Measurements from ENCODE around the gene ZNF354B.
"Not testable (repeated sequence)": the region's sequence is repeated elsewhere in the genome, so short reads cannot be mapped to it uniquely, and the experiment has no call there.

The ZNF354B gene

DNA sequence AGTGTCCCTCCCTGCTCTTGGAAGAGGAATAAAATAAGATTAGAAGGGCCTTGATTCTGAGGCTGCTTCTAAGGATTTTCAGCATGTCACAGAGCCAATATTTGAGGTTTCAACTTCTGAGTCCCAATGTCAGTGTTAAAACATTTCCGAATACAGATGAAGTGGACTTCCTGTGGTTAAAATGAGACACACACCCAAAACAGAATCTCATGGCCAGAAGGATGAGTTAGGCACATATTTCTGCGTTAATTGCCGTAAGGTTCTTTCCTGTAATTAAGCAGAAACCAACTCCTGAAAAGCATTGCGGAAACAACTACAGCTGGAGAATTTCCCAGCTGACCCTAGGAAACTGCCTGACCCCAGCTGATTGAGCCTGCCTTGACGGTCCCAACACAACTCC, 10.4 kb upstream of the ZNF354B start:
- ATAC-seq (replicated peaks) = no peak
- no peak for DNase-seq
- no peak overlapping the region for H3K4me3 Mint-ChIP-seq
- no peaks in the 10 kb centered on the region for H3K4me1 Mint-ChIP-seq (ENCODE audit: low read depth in 2 of 2)
- H3K27ac Mint-ChIP-seq = no peak overlapping the region
- H3K9me3 Mint-ChIP-seq = no peaks in the 10 kb centered on the region
- no peaks in the 10 kb centered on the region for H3K36me3 Mint-ChIP-seq (ENCODE audit: insufficient read depth)
- H3K27me3 Mint-ChIP-seq = peaks cover 25 to 35% of the 10 kb centered on the region in 2 donors

DNA sequence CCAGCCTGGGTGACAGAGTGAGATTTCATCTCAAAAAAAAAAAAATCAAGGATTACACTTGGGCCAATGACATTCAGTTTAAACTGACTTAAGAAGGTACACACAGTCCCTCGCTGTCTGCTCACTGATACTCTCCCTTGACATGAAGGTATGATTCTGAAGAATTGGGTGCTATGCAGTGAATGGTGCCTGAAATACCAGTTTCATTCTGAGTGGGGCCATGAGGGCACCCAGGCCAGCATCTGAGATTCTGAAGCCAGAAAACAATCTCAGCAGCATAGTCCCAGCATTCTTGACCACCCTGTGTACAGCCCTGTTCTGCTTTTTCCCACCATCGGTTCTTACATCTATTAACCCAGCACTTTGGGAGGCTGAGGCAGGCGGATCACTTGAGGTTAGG, 7.8 kb upstream of the ZNF354B start:
- DNase-seq = no peak
- Mint-ChIP-seq H3K27me3 (peaks cover 33 to 44% of the 10 kb centered on the region in 2 donors), H3K4me3 (no peak overlapping the region), H3K36me3 (ENCODE audit: insufficient read depth) (no peaks in the 10 kb centered on the region), H3K27ac (no peak overlapping the region), H3K4me1 (ENCODE audit: low read depth in 2 of 2) (no peaks in the 10 kb centered on the region), H3K9me3 (no peaks in the 10 kb centered on the region)
- no peak for ATAC-seq (replicated peaks)

DNA sequence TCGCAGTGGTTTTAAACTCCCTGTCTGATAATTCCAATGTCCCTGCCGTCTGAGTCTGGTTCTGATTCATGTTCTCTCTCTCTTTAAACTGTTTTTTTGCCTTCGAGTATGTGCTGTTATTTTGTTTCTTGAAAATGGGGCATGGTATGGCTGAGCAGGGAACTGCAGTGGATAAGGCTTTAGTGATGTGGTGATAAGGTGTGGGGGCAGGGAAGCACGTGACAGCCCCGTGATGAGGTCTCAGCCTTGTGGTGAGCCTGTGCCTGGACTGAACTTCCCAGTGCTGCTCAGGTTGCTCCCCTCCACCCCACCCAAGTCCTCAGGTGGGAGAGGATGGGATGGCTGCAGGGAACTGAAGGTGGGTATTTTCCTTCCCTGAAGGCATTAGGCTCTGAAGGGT, 5.5 kb upstream of the ZNF354B start:
- Mint-ChIP-seq H3K4me3 (no peak overlapping the region), H3K9me3 (no peaks in the 10 kb centered on the region), H3K4me1 (ENCODE audit: low read depth in 2 of 2) (peaks cover 0 to 2% of the 10 kb centered on the region in 2 donors), H3K36me3 (ENCODE audit: insufficient read depth) (no peaks in the 10 kb centered on the region), H3K27me3 (peaks cover 28 to 33% of the 10 kb centered on the region in 2 donors), H3K27ac (no peak overlapping the region)
- ATAC-seq (replicated peaks) = no peak
- DNase-seq = no peak

DNA sequence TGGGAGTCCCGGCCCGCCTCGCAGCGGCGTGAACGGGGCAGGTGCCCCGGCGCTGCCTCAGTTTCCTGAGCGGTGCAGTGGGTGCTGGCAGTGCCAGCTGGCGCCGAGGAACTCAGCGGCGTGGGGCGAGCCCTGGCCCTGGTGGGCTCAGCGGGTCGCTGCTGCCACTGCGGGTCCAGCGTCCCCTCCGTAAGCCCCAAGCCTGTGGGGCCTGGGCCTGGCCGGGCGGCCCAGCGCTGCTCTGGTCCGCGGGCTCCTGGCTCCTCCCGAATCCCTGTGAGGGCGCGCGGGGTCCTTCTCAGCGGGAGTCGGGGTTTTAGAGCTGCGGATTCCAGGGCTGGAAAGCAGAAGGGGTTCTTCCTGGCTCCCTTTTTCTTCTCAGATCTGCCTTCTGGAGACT, 862 bp downstream of the ZNF354B start:
- peak overlapping the region; percentile 84 to 93 for H3K4me3 Mint-ChIP-seq
- not testable (repeated sequence) for H3K27me3 Mint-ChIP-seq; DNase-seq; H3K9me3 Mint-ChIP-seq; H3K27ac Mint-ChIP-seq; ATAC-seq (replicated peaks); H3K36me3 Mint-ChIP-seq (ENCODE audit: insufficient read depth)
- H3K4me1 Mint-ChIP-seq (ENCODE audit: low read depth in 2 of 2) = peaks cover 15 to 30% of the 10 kb centered on the region in 2 donors

DNA sequence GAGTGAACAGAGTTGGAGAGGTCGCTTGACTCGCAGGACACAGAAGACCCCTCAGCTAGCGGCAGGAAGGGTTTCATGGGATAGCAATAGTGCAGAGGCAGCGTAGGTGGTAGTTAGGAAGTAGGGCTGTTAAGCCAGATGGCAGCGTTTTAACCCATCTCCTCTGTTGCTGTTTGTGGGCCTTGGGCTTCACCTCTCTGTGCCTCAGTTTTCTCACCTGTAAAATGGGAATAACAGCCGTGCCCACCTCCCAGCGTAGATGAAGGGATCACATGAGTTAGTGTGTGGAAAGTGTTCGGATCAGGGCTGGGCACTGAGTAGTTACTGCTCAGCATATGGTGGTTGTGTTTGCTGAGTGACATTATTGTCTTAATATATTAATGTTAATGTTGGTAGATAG, 1.9 kb downstream of the ZNF354B start:
- no peaks in the 10 kb centered on the region for H3K27me3 Mint-ChIP-seq
- H3K9me3 Mint-ChIP-seq = no peaks in the 10 kb centered on the region
- H3K36me3 Mint-ChIP-seq (ENCODE audit: insufficient read depth) = peaks cover 16% of the 10 kb centered on the region
- H3K4me1 Mint-ChIP-seq (ENCODE audit: low read depth in 2 of 2) = peaks cover 15 to 32% of the 10 kb centered on the region in 2 donors
- H3K4me3 Mint-ChIP-seq = peak overlapping the region; percentile 50 to 56
- peak overlapping the region; percentile 24 to 26 for H3K27ac Mint-ChIP-seq
- DNase-seq (no peak), ATAC-seq (replicated peaks) (no peak)

DNA sequence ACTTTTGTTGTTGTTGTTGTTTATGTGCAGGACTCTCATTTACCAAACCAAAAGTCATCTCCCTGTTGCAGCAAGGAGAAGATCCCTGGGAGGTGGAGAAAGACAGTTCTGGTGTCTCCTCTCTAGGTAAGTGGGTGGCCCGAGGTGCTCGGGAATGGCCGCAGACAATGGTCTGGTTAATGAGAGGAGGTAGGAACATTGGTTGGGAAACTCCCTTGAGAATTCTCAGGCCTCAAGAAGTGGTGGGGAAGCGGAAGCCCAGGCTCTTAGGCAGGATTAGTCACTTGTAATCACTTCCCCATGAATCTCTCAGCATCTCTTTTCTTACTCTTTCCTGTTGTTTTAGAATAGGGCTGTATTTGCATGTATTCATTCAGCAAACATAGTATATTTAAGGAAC, 7.2 kb downstream of the ZNF354B start:
- H3K9me3 Mint-ChIP-seq = peaks cover 4 to 7% of the 10 kb centered on the region in 2 donors
- no peak for ATAC-seq (replicated peaks)
- DNase-seq = no peak
- H3K27ac Mint-ChIP-seq = no peak overlapping the region
- peaks cover 13 to 30% of the 10 kb centered on the region in 2 donors for H3K4me1 Mint-ChIP-seq (ENCODE audit: low read depth in 2 of 2)
- peaks cover 33% of the 10 kb centered on the region for H3K36me3 Mint-ChIP-seq (ENCODE audit: insufficient read depth)
- no peak overlapping the region for H3K4me3 Mint-ChIP-seq
- H3K27me3 Mint-ChIP-seq = no peaks in the 10 kb centered on the region

DNA sequence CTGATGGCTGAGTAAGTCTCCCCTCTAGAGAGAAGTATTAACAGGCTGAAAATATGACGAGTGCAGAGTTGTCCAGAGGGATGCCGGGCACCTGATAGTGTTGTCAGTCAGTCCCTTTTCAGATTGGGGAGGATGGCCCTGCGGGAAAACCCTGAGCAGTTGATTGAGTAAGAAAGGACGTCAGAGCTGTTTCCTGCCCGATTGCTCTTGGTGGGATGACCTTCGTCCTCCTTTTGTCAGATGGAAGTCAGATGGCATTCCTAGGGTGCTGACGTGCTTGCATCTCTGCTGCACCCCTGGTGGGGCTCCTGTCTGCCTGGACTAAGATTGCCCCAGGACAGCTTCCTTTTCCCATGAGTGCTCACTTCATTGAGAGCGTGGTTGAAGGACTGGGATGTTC, 9.8 kb downstream of the ZNF354B start:
- ATAC-seq (replicated peaks) (no peak), DNase-seq (no peak)
- no peak overlapping the region for H3K27ac Mint-ChIP-seq
- H3K36me3 Mint-ChIP-seq (ENCODE audit: insufficient read depth) = peaks cover 56% of the 10 kb centered on the region
- H3K4me3 Mint-ChIP-seq = no peak overlapping the region
- H3K9me3 Mint-ChIP-seq = peaks cover 4 to 23% of the 10 kb centered on the region in 2 donors
- H3K27me3 Mint-ChIP-seq = no peaks in the 10 kb centered on the region
- peaks cover 7 to 30% of the 10 kb centered on the region in 2 donors for H3K4me1 Mint-ChIP-seq (ENCODE audit: low read depth in 2 of 2)

DNA sequence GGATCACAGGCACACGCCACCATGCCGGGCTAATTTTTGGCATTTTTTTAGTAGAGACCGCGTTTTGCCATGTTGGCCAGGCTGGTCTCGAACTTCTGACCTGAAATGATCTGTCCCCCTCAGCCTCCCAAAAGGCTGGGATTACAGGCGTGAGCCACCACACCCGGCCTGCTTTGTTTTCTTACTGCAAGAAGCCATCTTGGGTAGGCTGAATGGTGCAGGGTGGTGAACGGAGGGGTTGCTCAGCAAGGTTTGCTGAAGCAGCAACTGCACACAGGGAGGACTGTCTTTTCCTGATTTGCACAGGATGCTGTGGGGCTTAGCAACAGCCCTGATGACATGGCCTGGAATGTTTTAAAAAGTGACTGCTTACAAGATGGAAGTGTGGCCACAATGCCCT, 10.7 kb downstream of the ZNF354B start:
- Mint-ChIP-seq H3K36me3 (ENCODE audit: insufficient read depth) (peaks cover 60% of the 10 kb centered on the region), H3K9me3 (peaks cover 5 to 31% of the 10 kb centered on the region in 2 donors), H3K27me3 (no peaks in the 10 kb centered on the region), H3K4me1 (ENCODE audit: low read depth in 2 of 2) (peaks cover 12 to 30% of the 10 kb centered on the region in 2 donors), H3K27ac (no peak overlapping the region), H3K4me3 (no peak overlapping the region)
- DNase-seq (no peak), ATAC-seq (replicated peaks) (no peak)

DNA sequence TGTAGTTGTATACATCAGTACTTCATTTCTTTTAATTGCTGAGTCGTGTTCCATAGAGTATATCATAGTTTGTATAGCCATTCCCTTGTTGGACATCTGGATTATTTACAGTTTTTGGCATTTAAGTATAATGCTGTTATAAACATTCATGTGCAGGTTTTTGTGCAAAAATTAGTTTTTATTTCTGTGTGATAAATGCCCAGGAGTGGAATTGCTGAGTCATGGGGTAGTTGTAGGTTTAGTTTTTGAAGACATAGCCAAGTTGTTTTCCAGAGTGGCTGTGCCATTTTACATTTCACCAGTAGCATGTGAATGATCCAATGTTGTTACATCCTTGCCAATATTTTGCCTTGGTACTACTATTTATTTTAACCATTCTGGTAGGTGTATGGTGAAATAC, 12.5 kb downstream of the ZNF354B start:
- H3K36me3 Mint-ChIP-seq (ENCODE audit: insufficient read depth) = peaks cover 64% of the 10 kb centered on the region
- no peak overlapping the region for H3K4me3 Mint-ChIP-seq
- H3K9me3 Mint-ChIP-seq = peaks cover 8 to 32% of the 10 kb centered on the region in 2 donors
- H3K27ac Mint-ChIP-seq = no peak overlapping the region
- ATAC-seq (replicated peaks) = no peak
- no peaks in the 10 kb centered on the region for H3K27me3 Mint-ChIP-seq
- DNase-seq = no peak
- H3K4me1 Mint-ChIP-seq (ENCODE audit: low read depth in 2 of 2) = peaks cover 12 to 26% of the 10 kb centered on the region in 2 donors

DNA sequence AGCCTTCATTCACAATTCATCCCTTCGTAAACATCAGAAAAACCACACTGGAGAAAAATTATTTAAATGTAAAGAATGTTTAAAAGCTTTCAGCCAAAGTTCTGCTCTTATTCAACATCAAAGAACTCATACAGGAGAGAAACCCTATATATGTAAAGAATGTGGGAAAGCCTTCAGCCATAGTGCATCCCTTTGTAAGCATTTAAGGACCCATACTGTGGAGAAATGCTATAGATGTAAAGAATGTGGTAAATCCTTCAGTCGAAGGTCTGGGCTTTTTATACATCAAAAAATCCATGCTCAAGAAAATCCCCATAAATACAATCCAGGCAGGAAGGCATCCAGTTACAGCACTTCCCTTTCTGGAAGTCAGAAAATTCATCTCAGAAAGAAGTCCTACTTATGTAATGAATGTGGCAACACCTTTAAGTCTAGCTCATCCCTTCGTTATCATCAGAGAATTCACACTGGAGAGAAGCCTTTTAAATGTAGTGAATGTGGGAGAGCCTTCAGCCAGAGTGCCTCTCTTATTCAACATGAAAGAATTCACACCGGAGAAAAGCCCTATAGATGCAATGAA, 23.5 kb downstream of the ZNF354B start:
- H3K9me3 Mint-ChIP-seq = peaks cover 10 to 31% of the 10 kb centered on the region in 2 donors
- not testable (repeated sequence) for H3K27me3 Mint-ChIP-seq; DNase-seq; H3K27ac Mint-ChIP-seq; H3K4me3 Mint-ChIP-seq; ATAC-seq (replicated peaks); H3K4me1 Mint-ChIP-seq (ENCODE audit: low read depth in 2 of 2)
- peaks cover 45% of the 10 kb centered on the region for H3K36me3 Mint-ChIP-seq (ENCODE audit: insufficient read depth)

DNA sequence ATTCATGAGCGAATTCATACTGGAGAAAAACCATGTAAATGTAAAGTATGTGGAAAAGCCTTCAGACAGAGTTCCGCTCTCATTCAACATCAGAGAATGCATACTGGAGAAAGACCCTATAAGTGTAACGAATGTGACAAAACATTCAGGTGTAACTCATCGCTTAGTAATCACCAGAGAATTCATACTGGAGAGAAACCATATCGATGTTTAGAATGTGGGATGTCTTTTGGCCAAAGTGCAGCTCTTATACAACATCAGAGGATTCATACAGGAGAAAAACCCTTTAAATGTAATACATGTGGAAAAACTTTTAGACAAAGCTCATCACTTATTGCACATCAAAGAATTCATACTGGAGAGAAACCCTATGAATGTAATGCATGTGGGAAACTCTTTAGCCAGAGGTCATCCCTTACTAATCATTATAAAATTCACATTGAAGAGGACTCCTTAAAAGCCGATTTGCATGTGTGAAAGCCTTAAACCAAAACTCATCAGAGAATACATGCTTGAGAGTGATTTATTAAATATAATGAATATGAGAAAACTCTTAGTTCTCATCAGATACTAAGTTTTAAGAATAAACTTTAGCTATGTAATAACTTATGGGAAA, 24.2 kb downstream of the ZNF354B start:
- ATAC-seq (replicated peaks) (no peak), DNase-seq (no peak)
- H3K27me3 Mint-ChIP-seq = no peaks in the 10 kb centered on the region
- H3K36me3 Mint-ChIP-seq (ENCODE audit: insufficient read depth) = peaks cover 45% of the 10 kb centered on the region
- H3K9me3 Mint-ChIP-seq = peaks cover 10 to 31% of the 10 kb centered on the region in 2 donors
- no peak overlapping the region for H3K27ac Mint-ChIP-seq
- no peaks in the 10 kb centered on the region for H3K4me1 Mint-ChIP-seq (ENCODE audit: low read depth in 2 of 2)
- H3K4me3 Mint-ChIP-seq = no peak overlapping the region

DNA sequence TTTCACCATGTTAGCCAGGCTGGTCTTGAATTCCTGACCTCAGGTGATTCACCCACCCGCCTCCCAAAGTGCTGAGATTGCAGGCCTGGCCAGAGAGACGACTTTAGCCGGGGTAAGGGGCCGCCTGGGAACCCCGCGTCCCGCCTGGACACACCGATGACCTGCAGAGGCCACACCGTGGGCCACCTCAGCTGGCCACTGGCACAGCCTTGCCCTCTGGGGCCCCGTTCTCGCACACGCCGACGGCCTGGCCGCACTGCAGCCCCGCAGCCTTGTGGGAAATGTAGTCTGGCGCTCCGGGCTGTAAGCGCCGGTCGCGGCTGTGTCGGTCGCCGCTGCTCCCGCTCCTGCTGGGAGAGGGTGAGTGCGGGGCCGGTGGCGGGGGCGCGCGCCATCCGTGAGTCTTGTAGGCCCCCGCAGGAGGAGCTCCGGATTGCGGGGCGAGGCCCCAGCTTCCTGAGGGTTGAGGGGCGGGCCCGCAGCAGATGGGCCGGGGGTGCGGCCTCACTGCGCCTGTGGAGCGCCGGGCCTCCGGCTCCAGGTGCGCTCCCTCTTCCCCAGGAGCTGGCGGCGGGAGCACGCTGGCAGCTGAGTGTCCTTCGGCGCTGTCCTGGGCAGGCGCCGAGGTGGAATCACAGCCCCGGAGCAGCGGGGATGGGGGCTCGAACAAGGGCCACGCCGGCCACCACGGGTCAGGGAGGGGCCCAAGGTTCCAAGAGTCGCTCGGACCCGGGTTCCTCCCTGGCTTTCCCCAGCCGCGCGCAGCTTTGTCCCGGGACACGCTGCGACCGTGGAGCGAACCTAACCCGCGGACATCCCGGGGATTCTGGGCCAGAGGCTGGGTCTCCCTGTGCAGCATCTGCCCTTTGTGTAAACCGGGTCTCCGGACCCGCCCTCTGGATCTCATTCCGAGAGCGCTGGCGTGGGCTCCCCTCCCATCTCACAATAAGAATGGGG, 36.1 kb downstream of the ZNF354B start, which contains the start of gene ZFP2:
Gene ZFP2, plus strand, starts transcription at position 299 of the 957 bp plus-strand sequence. CDS start 35,401 bp downstream, outside the sequence.
- Mint-ChIP-seq H3K9me3 (peaks cover 3 to 8% of the 10 kb centered on the region in 2 donors), H3K4me3 (peak within 1 kb of the TSS; percentile 70 to 76), H3K36me3 (ENCODE audit: insufficient read depth) (no peaks in the 10 kb centered on the region), H3K27ac (peak within 1 kb of the TSS in 1 of 2 donors; percentile 83), H3K4me1 (ENCODE audit: low read depth in 2 of 2) (peaks cover 0 to 4% of the 10 kb centered on the region in 2 donors), H3K27me3 (no peaks in the 10 kb centered on the region)
- ATAC-seq (replicated peaks) = peak; percentile 67
- DNase-seq = no peak

DNA sequence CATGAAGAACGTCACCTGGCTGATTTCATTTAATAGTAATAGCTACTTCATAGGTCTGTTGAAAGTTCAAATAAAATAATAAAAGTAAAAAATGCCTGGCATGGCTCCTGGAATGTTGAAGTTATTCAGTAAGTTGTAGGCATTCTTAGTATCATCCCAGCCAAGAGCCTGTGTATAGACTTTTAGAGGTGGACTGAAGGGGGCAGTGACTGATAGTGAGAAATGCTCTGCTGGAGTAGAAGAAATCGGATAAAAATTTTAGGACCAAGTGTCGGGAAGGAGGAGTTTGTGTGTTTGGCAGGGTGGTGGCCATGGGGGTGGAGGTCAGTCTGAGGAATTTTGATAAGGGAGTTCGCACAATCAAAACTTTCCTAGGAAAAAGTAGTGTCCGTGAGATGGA, 39.5 kb downstream of the ZNF354B start:
- peaks cover 0 to 4% of the 10 kb centered on the region in 2 donors for H3K4me1 Mint-ChIP-seq (ENCODE audit: low read depth in 2 of 2)
- no peaks in the 10 kb centered on the region for H3K36me3 Mint-ChIP-seq (ENCODE audit: insufficient read depth)
- peaks cover under 1 to 4% of the 10 kb centered on the region in 2 donors for H3K9me3 Mint-ChIP-seq
- no peaks in the 10 kb centered on the region for H3K27me3 Mint-ChIP-seq
- H3K4me3 Mint-ChIP-seq = no peak overlapping the region
- no peak overlapping the region for H3K27ac Mint-ChIP-seq
- ATAC-seq (replicated peaks) (no peak), DNase-seq (no peak)
